UCSD-AML1 (cell line): ENCODE results near the gene TCP11L2.
"Not testable (repeated sequence)": the region's sequence is repeated elsewhere in the genome, so short reads cannot be mapped to it uniquely, and the experiment has no call there.

ENCODE experiments used
- DNase-seq: peaks from one replicate; lab custom pipeline; 2025; ENCODE audit not compliant: unreplicated experiment; lab: John Stamatoyannopoulos, UW

Gene TCP11L2

GRCh38 chr12:106342397-106343213, 40.1 kb downstream of the TCP11L2 start:
- DNase-seq = no peak

- no peak for DNase-seq
Observed at GRCh38 chr12:106343214-106343528, 40.6 kb downstream of the TCP11L2 start.

- DNase-seq = no peak
Observed at GRCh38 chr12:106344131-106344530, 41.6 kb downstream of the TCP11L2 start.

- peak; percentile 46 for DNase-seq
Observed at GRCh38 chr12:106345746-106346145, 43.2 kb downstream of the TCP11L2 start.

- no peak for DNase-seq
Observed at GRCh38 chr12:106348411-106348810, 45.9 kb downstream of the TCP11L2 start.

GRCh38 chr12:106353175-106353574, 50.6 kb downstream of the TCP11L2 start:
- DNase-seq = no peak

GRCh38 chr12:106357549-106358395, 55.2 kb downstream of the TCP11L2 start, which contains the start of gene POLR3B:
Gene POLR3B (plus strand): TSS chr12:106357748. CDS start chr12:106357880, 132 bp downstream.
- DNase-seq = peak; percentile 97

GRCh38 chr12:106358396-106359241, 56.1 kb downstream of the TCP11L2 start:
- peak; percentile 70 for DNase-seq

GRCh38 chr12:106359646-106360399, 57.3 kb downstream of the TCP11L2 start:
- no peak for DNase-seq

- DNase-seq = no peak
Observed at GRCh38 chr12:106360400-106360994, 58.0 kb downstream of the TCP11L2 start.

GRCh38 chr12:106362971-106363370, 60.4 kb downstream of the TCP11L2 start:
- DNase-seq = no peak

GRCh38 chr12:106364261-106364660, 61.7 kb downstream of the TCP11L2 start:
- no peak for DNase-seq

GRCh38 chr12:106369624-106370346, 67.3 kb downstream of the TCP11L2 start:
- no peak for DNase-seq

GRCh38 chr12:106378788-106379187, 76.3 kb downstream of the TCP11L2 start:
- no peak for DNase-seq

GRCh38 chr12:106380954-106381353, 78.4 kb downstream of the TCP11L2 start:
- no peak for DNase-seq

- DNase-seq = not testable (repeated sequence)
Observed at GRCh38 chr12:106381866-106382265, 79.3 kb downstream of the TCP11L2 start.

- DNase-seq = no peak
Observed at GRCh38 chr12:106386813-106387535, 84.4 kb downstream of the TCP11L2 start.

- DNase-seq = no peak
Observed at GRCh38 chr12:106387848-106388377, 85.4 kb downstream of the TCP11L2 start.
